RWPE2 (cell line): ENCODE measurements around the gene TECTA.

Source experiments
- ATAC-seq: fragments of 200-7000 bp; cut with Tn5 transposase; 3 replicates; pipeline ENCODE4 v1.9.1; 2021; ENCODE audit warnings: low read depth
- DNase-seq: peaks from one replicate; pipeline ENCODE4 v3.0.0-alpha.2; 2020; ENCODE audit warnings: low spot score
- H3K27ac ChIP-seq: fragments of 450-650 bp; 2 replicates; pipeline ENCODE4 v1.5.1; 2017; ENCODE audit warnings: mild to moderate bottlenecking; ENCODE audit not compliant: poor library complexity, severe bottlenecking
- H3K27me3 ChIP-seq: fragments of 250-450 bp; sonication (Bioruptor Pico); 2 replicates; pipeline ENCODE4 v1.5.1; 2021; ENCODE audit warnings: mild to moderate bottlenecking, moderate library complexity; ENCODE audit not compliant: insufficient read depth, poor library complexity, severe bottlenecking
- H3K36me3 ChIP-seq: fragments of 250-450 bp; sonication (Bioruptor Pico); 2 replicates; pipeline ENCODE4 v1.5.1; 2020; ENCODE audit warnings: low read depth, mild to moderate bottlenecking, moderate library complexity
- H3K4me1 ChIP-seq: fragments of 250-450 bp; sonication (Bioruptor Pico); 2 replicates; pipeline ENCODE4 v1.5.1; 2021; ENCODE audit warnings: mild to moderate bottlenecking, moderate library complexity; ENCODE audit not compliant: insufficient read depth, poor library complexity, severe bottlenecking
- H3K4me3 ChIP-seq: fragments of 250-450 bp; sonication (Bioruptor Pico); 2 replicates; pipeline ENCODE4 v1.5.1; 2021; ENCODE audit warnings: mild to moderate bottlenecking, moderate library complexity; ENCODE audit not compliant: severe bottlenecking
- H3K9me3 ChIP-seq: fragments of 250-450 bp; sonication (Bioruptor Pico); 2 replicates; pipeline ENCODE4 v1.5.1; 2021; ENCODE audit warnings: mild to moderate bottlenecking, moderate library complexity; ENCODE audit not compliant: severe bottlenecking
- TF ChIP-seq, protein P1 (sequence below): fragments of 450-650 bp; IDR thresholded peaks from one replicate; pipeline ENCODE4 v1.5.1; 2017; ENCODE audit warnings: mild to moderate bottlenecking, moderate library complexity; ENCODE audit not compliant: poor library complexity, severe bottlenecking

TECTA gene

GRCh38 chr11:121144723-121145122 is 43.7 kb downstream of the TECTA start:
- Histone ChIP-seq H3K4me3 (no peak overlapping the region), H3K4me1 (no peaks in the 10 kb centered on the region), H3K27ac (no peak overlapping the region), H3K27me3 (no peaks in the 10 kb centered on the region), H3K9me3 (no peaks in the 10 kb centered on the region), H3K36me3 (no peaks in the 10 kb centered on the region)
- no peak for DNase-seq
- no peak for ATAC-seq
- TF ChIP-seq, protein P1, sequence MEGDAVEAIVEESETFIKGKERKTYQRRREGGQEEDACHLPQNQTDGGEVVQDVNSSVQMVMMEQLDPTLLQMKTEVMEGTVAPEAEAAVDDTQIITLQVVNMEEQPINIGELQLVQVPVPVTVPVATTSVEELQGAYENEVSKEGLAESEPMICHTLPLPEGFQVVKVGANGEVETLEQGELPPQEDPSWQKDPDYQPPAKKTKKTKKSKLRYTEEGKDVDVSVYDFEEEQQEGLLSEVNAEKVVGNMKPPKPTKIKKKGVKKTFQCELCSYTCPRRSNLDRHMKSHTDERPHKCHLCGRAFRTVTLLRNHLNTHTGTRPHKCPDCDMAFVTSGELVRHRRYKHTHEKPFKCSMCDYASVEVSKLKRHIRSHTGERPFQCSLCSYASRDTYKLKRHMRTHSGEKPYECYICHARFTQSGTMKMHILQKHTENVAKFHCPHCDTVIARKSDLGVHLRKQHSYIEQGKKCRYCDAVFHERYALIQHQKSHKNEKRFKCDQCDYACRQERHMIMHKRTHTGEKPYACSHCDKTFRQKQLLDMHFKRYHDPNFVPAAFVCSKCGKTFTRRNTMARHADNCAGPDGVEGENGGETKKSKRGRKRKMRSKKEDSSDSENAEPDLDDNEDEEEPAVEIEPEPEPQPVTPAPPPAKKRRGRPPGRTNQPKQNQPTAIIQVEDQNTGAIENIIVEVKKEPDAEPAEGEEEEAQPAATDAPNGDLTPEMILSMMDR, result no peak

- no peaks in the 10 kb centered on the region for H3K27me3 ChIP-seq
- no peak for DNase-seq
- H3K4me1 ChIP-seq, result no peaks in the 10 kb centered on the region
- H3K27ac ChIP-seq, result no peak overlapping the region
- ATAC-seq, result no peak
- TF ChIP-seq, protein P1, result no peak
- H3K36me3 ChIP-seq, result no peaks in the 10 kb centered on the region
- no peak overlapping the region for H3K4me3 ChIP-seq
- no peaks in the 10 kb centered on the region for H3K9me3 ChIP-seq
These were observed 44.8 kb downstream of the TECTA start for GRCh38 chr11:121145826-121146225.

DNA sequence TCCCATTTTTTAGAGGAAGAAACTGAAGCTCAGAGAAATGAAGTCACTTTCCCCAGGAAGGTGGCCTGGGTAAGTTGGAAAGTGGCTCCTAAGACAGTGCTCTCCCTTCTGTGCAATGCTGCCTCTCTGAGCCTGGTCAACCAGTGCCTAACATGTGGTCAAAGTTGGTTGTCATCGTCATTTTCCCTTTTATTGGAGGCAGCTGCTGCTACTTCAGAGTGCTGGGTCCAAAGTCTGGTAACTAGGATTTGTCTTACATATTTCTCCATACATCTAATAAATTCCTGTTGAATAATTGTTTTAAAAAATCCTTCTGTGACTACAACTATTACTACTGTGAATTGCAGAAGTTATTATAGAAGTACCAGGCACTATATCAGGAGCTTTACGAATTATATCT is 48.1 kb downstream of the TECTA start:
- Histone ChIP-seq H3K9me3 (no peaks in the 10 kb centered on the region), H3K27ac (no peak overlapping the region), H3K27me3 (peaks cover 4% of the 10 kb centered on the region), H3K36me3 (no peaks in the 10 kb centered on the region), H3K4me1 (no peaks in the 10 kb centered on the region), H3K4me3 (no peak overlapping the region)
- TF ChIP-seq, protein P1, result no peak
- ATAC-seq (no peak), DNase-seq (no peak)

DNA sequence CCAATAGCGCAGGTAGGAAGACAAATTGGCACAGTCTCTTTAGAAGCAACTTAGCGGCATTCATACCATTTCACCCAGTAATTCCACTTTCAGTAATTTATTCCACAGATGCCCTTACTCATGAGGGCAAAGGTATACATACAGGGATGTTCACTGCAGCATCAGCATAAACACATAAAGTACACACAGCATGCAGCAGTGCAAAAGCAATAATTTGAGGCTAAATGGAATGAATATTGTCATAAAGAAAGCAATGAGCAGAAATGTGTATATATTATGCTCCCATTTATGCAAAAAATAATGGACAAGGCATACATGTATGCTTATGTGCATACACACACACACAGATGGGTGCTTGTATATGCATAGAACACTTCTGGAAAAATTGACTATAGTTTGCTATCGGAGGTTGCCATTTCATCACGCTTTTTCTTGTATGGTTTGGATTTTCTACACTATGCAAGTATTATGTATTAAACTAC is 50.2 kb downstream of the TECTA start:
- Histone ChIP-seq H3K9me3 (no peaks in the 10 kb centered on the region), H3K36me3 (no peaks in the 10 kb centered on the region), H3K4me1 (no peaks in the 10 kb centered on the region), H3K27me3 (peaks cover 5% of the 10 kb centered on the region), H3K4me3 (no peak overlapping the region), H3K27ac (no peak overlapping the region)
- TF ChIP-seq, protein P1, result no peak
- no peak for ATAC-seq
- DNase-seq, result no peak

GRCh38 chr11:121152764-121153163 is 51.7 kb downstream of the TECTA start:
- H3K9me3 ChIP-seq, result no peaks in the 10 kb centered on the region
- TF ChIP-seq, protein P1, result no peak
- peaks cover 5% of the 10 kb centered on the region for H3K27me3 ChIP-seq
- no peak for DNase-seq
- H3K36me3 ChIP-seq, result no peaks in the 10 kb centered on the region
- no peak overlapping the region for H3K27ac ChIP-seq
- no peak for ATAC-seq
- no peak overlapping the region for H3K4me3 ChIP-seq
- H3K4me1 ChIP-seq, result no peaks in the 10 kb centered on the region
